ENCODE measurements around the gene LIPT2.

The LIPT2 gene

GRCh38 chr11:74504100-74504691 lies 10.7 kb upstream of the LIPT2 start:
- DNase-seq: no peak

GRCh38 chr11:74494916-74495315 lies 1.4 kb upstream of the LIPT2 start:
- DNase-seq: no peak

- DNase-seq: no peak
Observed at GRCh38 chr11:74493791-74494630, 487 bp upstream of the LIPT2 start.

GRCh38 chr11:74492084-74492483 lies 1.4 kb downstream of the LIPT2 start:
- no peak for DNase-seq

- DNase-seq: no peak
Observed at GRCh38 chr11:74490941-74491340, 2.6 kb downstream of the LIPT2 start.

GRCh38 chr11:74487875-74488274 lies 5.6 kb downstream of the LIPT2 start:
- no peak for DNase-seq

GRCh38 chr11:74485868-74486267 lies 7.7 kb downstream of the LIPT2 start:
- DNase-seq: no peak

GRCh38 chr11:74480688-74481417 lies 12.7 kb downstream of the LIPT2 start:
- no peak for DNase-seq

GRCh38 chr11:74479732-74480123 lies 13.8 kb downstream of the LIPT2 start:
- no peak for DNase-seq

GRCh38 chr11:74478877-74479731 lies 14.4 kb downstream of the LIPT2 start:
- no peak for DNase-seq

- DNase-seq: no peak
Observed at GRCh38 chr11:74476536-74476935, 17.0 kb downstream of the LIPT2 start.

GRCh38 chr11:74474316-74474715 lies 19.2 kb downstream of the LIPT2 start:
- DNase-seq: no peak

GRCh38 chr11:74473382-74474173 lies 19.9 kb downstream of the LIPT2 start:
- no peak for DNase-seq

- DNase-seq: no peak
Observed at GRCh38 chr11:74471668-74472429, 21.7 kb downstream of the LIPT2 start.

- DNase-seq: no peak
Observed at GRCh38 chr11:74471037-74471436, 22.5 kb downstream of the LIPT2 start.

- DNase-seq: no peak
Observed at GRCh38 chr11:74470526-74470925, 23.0 kb downstream of the LIPT2 start.

GRCh38 chr11:74468936-74469335 lies 24.6 kb downstream of the LIPT2 start:
- no peak for DNase-seq

- no peak for DNase-seq
Observed at GRCh38 chr11:74468521-74468920, 25.0 kb downstream of the LIPT2 start.

GRCh38 chr11:74468058-74468457 lies 25.5 kb downstream of the LIPT2 start:
- no peak for DNase-seq

Data from amygdala (tissue), 56 donors.